Endothelial cell of umbilical vein (primary cell): ENCODE results near the gene MIF4GD.

Experiments used
- EZH2 ChIP-seq: IDR thresholded peaks from 2 replicates; pipeline ENCODE4 v1.6.1; 2012; ENCODE audit warnings: borderline replicate concordance, low read depth, mild to moderate bottlenecking, moderate library complexity, low read length, inconsistent platforms; ENCODE audit not compliant: severe bottlenecking
- JUN ChIP-seq: IDR thresholded peaks from 2 replicates; pipeline ENCODE4 v1.6.1; 2011; ENCODE audit warnings: borderline replicate concordance, low read depth; ENCODE audit not compliant: insufficient read length, insufficient read depth
- POLR2A ChIP-seq: IDR thresholded peaks from 2 replicates; pipeline ENCODE4 v1.6.1; 2012; ENCODE audit warnings: low read depth, mild to moderate bottlenecking, control low read depth, low read length
- TF ChIP-seq, protein P1 (sequence below), 2 donors: IDR thresholded peaks; 1 replicate in 1 of 2; 2 replicates in 1 of 2; pipeline ENCODE4 v1.5.1; 2011; ENCODE audit warnings: low read length in 2 of 2, mild to moderate bottlenecking in 2 of 2, moderate library complexity in 2 of 2, control low read depth in 1 of 2, inconsistent platforms in 1 of 2, low read depth in 1 of 2; ENCODE audit not compliant: insufficient read depth in 1 of 2; ENCODE audit errors: extremely low read depth in 1 of 2
- TF ChIP-seq, protein P2 (sequence below): IDR thresholded peaks from 2 replicates; pipeline ENCODE4 v1.6.1; 2011; ENCODE audit not compliant: insufficient read depth, insufficient read length

DNA sequence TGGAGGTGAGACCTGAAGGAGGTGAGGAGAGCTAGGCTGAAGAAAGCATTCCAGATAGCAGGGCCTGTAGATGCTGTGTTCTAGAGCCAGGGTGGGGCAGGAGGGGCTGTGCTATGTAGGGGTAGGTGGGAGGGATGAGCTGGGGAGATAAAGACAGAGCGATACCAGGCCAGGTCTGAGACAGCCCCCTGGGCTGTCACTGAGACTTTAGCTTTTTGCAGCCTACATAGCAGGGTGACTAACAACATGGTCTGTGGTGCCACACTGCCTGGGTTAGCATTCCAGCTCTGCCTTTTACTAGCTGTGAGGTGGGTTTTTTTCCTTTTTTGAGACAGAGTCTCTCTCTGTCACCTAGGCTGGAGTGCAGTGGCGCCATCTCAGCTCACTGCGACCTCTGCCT lies 51.2 kb downstream of the MIF4GD start:
- TF ChIP-seq EZH2 (no peak), JUN (no peak), POLR2A (no peak)
- TF ChIP-seq, protein P1, sequence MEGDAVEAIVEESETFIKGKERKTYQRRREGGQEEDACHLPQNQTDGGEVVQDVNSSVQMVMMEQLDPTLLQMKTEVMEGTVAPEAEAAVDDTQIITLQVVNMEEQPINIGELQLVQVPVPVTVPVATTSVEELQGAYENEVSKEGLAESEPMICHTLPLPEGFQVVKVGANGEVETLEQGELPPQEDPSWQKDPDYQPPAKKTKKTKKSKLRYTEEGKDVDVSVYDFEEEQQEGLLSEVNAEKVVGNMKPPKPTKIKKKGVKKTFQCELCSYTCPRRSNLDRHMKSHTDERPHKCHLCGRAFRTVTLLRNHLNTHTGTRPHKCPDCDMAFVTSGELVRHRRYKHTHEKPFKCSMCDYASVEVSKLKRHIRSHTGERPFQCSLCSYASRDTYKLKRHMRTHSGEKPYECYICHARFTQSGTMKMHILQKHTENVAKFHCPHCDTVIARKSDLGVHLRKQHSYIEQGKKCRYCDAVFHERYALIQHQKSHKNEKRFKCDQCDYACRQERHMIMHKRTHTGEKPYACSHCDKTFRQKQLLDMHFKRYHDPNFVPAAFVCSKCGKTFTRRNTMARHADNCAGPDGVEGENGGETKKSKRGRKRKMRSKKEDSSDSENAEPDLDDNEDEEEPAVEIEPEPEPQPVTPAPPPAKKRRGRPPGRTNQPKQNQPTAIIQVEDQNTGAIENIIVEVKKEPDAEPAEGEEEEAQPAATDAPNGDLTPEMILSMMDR (IDR thresholded peaks at IDR 0.05; ENCODE audit: extremely low read depth in 1 of 2, insufficient read depth in 1 of 2, low read depth in 1 of 2, low read length in 2 of 2): no peak
- TF ChIP-seq, protein P2, sequence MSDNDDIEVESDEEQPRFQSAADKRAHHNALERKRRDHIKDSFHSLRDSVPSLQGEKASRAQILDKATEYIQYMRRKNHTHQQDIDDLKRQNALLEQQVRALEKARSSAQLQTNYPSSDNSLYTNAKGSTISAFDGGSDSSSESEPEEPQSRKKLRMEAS: no peak
